Left lung (tissue), 10 donors: ENCODE results near the gene ZNF354C. TPM values are rescaled to one million over a fixed set of nuclear protein-coding genes. Genes with fewer than 3 reads are reported as not detected.

Experiments
- ATAC-seq: fragments of 200-7000 bp; cut with Tn5 transposase; one replicate; pipeline ENCODE4 v1.9.1; 2020; ENCODE audit warnings: moderate library complexity
- DNase-seq, 4 donors: peaks; one replicate each; pipeline ENCODE4 v3.0.0-alpha.2; 2013 to 2020
- H3K27ac ChIP-seq, 2 donors: fragments of 200-600 bp; sonication (generic) in 1 of 2; one replicate each; pipeline versions ENCODE4 v1.5.0 to v1.8.0; 2020 to 2021
- H3K27me3 ChIP-seq, 2 donors: fragments of 200-600 bp; sonication (generic) in 1 of 2; one replicate each; pipeline versions ENCODE4 v1.5.0 to v1.8.0; 2020 to 2021
- H3K36me3 ChIP-seq, 2 donors: fragments of 200-600 bp; sonication (generic) in 1 of 2; one replicate each; pipeline versions ENCODE4 v1.5.0 to v1.8.0; 2020 to 2021
- H3K4me1 ChIP-seq, 2 donors: fragments of 200-600 bp; one replicate each; pipeline ENCODE4 v1.8.0; 2021
- H3K4me3 ChIP-seq, 2 donors: fragments of 200-600 bp; sonication (generic) in 1 of 2; one replicate each; pipeline versions ENCODE4 v1.5.0 to v1.8.0; 2020 to 2021; ENCODE audit warnings: mild to moderate bottlenecking in 1 of 2
- H3K9me3 ChIP-seq, 2 donors: fragments of 200-600 bp; sonication (generic) in 1 of 2; one replicate each; pipeline versions ENCODE4 v1.5.0 to v1.8.0; 2020 to 2021
- CTCF ChIP-seq, 2 donors: fragments of 200-600 bp; sonication (generic) in 1 of 2; IDR thresholded peaks; one replicate each; pipeline versions ENCODE4 v1.5.0 to v1.8.0; 2021; ENCODE audit warnings: antibody characterized with exemption in 2 of 2
- intact Hi-C, 2 donors: fragments of 100-400 bp; cut with DNase I; formaldehyde crosslinking; loops; one replicate each; pipeline versions ENCODE4 v1.11.2 to v1.14.2; 2022
- polyA plus RNA-seq, 6 donors: library from polyadenylated mRNA; unstranded; fragments of 120-200 nt; gene quantifications; one replicate each; pipeline ENCODE4 v1.2.1, GENCODE V29; 2013; ENCODE audit not compliant: insufficient read length in 6 of 6
- total RNA-seq, 2 donors: library from RNA; stranded (reverse); fragmentation: NEBNext Ultra II Directional; extraction: Animal tissue kit (Norgen Biotek cat#: 25700); gene quantifications; one replicate each; pipeline ENCODE4 v1.2.1, GENCODE V29; 2021
- donor health status: DM: no; HTN: yes; CAD: no.
- donor health status: DM: no; HTN: no; CAD: no.

The ZNF354C gene
- total and polyA plus RNA-seq, 8 donors: 5.2 to 18.8 (median 15.9) TPM

GRCh38 chr5:179044765-179045164, 15.4 kb upstream of the ZNF354C start:
- Histone ChIP-seq H3K4me3 (no peak overlapping the region), H3K36me3 (no peaks in the 10 kb centered on the region), H3K27me3 (no peaks in the 10 kb centered on the region), H3K4me1 (no peaks in the 10 kb centered on the region), H3K9me3 (peaks cover 0 to 80% of the 10 kb centered on the region in 2 donors), H3K27ac (no peak overlapping the region)
- TF ChIP-seq CTCF (IDR thresholded peaks at IDR 0.05): no peak
- intact Hi-C loops: no loop called here
- DNase-seq (no peak), ATAC-seq (no peak)

- Histone ChIP-seq H3K27ac (no peak overlapping the region), H3K4me3 (no peak overlapping the region), H3K36me3 (no peaks in the 10 kb centered on the region), H3K4me1 (no peaks in the 10 kb centered on the region), H3K27me3 (no peaks in the 10 kb centered on the region), H3K9me3 (peaks cover 0 to 59% of the 10 kb centered on the region in 2 donors)
- intact Hi-C loops: no loop called here
- TF ChIP-seq CTCF (IDR thresholded peaks at IDR 0.05): no peak
- ATAC-seq (peak; percentile 16), DNase-seq (peak in 1 of 4 donors; percentile 27)
Measured at GRCh38 chr5:179051784-179052183, 8.4 kb upstream of the ZNF354C start.

- Histone ChIP-seq H3K4me1 (no peaks in the 10 kb centered on the region), H3K9me3 (peaks cover 0 to 40% of the 10 kb centered on the region in 2 donors), H3K27me3 (no peaks in the 10 kb centered on the region), H3K36me3 (no peaks in the 10 kb centered on the region), H3K4me3 (no peak overlapping the region), H3K27ac (no peak overlapping the region)
- DNase-seq (no peak), ATAC-seq (no peak)
- TF ChIP-seq CTCF (IDR thresholded peaks at IDR 0.05): no peak
- intact Hi-C loops: no loop called here
Measured at GRCh38 chr5:179054036-179054785, 6.0 kb upstream of the ZNF354C start.

GRCh38 chr5:179054876-179055275, 5.3 kb upstream of the ZNF354C start:
- Histone ChIP-seq H3K36me3 (no peaks in the 10 kb centered on the region), H3K4me3 (no peak overlapping the region), H3K4me1 (no peaks in the 10 kb centered on the region), H3K27me3 (no peaks in the 10 kb centered on the region), H3K27ac (no peak overlapping the region), H3K9me3 (peaks cover 0 to 34% of the 10 kb centered on the region in 2 donors)
- TF ChIP-seq CTCF (IDR thresholded peaks at IDR 0.05): no peak
- ATAC-seq (no peak), DNase-seq (no peak)
- intact Hi-C loops: no loop called here

GRCh38 chr5:179055436-179055835, 4.7 kb upstream of the ZNF354C start:
- Histone ChIP-seq H3K36me3 (no peaks in the 10 kb centered on the region), H3K27ac (no peak overlapping the region), H3K9me3 (peaks cover 0 to 28% of the 10 kb centered on the region in 2 donors), H3K4me3 (no peak overlapping the region), H3K4me1 (no peaks in the 10 kb centered on the region), H3K27me3 (no peaks in the 10 kb centered on the region)
- ATAC-seq (no peak), DNase-seq (no peak)
- intact Hi-C loops: no loop called here
- no peak for TF ChIP-seq CTCF (IDR thresholded peaks at IDR 0.05)
